HCT116 (cell line): ENCODE results near the gene NEMP2.

Source experiments
- JUND ChIP-seq: IDR thresholded peaks from 2 replicates; pipeline ENCODE4 v1.6.1; 2012
- POLR2A ChIP-seq: IDR thresholded peaks from 2 replicates; pipeline ENCODE4 v1.7.0; 2011; ENCODE audit warnings: borderline replicate concordance; ENCODE audit not compliant: insufficient read depth, insufficient read length; ENCODE audit errors: extremely low read depth
- POLR2AphosphoS5 ChIP-seq: IDR thresholded peaks from 2 replicates; pipeline ENCODE4 v1.6.1; 2011; ENCODE audit warnings: mild to moderate bottlenecking, low read depth, low read length, moderate library complexity
- RAD21 ChIP-seq: IDR thresholded peaks from 2 replicates; pipeline ENCODE4 v1.6.1; 2012; ENCODE audit warnings: low read depth, mild to moderate bottlenecking
- SP1 ChIP-seq: IDR thresholded peaks from 2 replicates; pipeline ENCODE4 v1.6.1; 2012; ENCODE audit warnings: low read depth
- TCF7L2 ChIP-seq: IDR thresholded peaks from 2 replicates; pipeline ENCODE4 v1.7.0; 2011; ENCODE audit warnings: borderline replicate concordance, inconsistent platforms; ENCODE audit not compliant: insufficient read depth, insufficient read length; ENCODE audit errors: extremely low read depth
- YY1 ChIP-seq: IDR thresholded peaks from 2 replicates; pipeline ENCODE4 v1.6.1; 2011; ENCODE audit warnings: low read length, low read depth, moderate library complexity, mild to moderate bottlenecking; ENCODE audit not compliant: insufficient replicate concordance; ENCODE audit errors: extremely low read depth
- ZBTB33 ChIP-seq: IDR thresholded peaks from 2 replicates; pipeline ENCODE4 v1.6.1; 2011; ENCODE audit warnings: mild to moderate bottlenecking, low read length, moderate library complexity; ENCODE audit not compliant: insufficient replicate concordance; ENCODE audit errors: extremely low read depth
- ZNF274 ChIP-seq: fragments of 200-500 bp; sonication (Bioruptor generic); IDR thresholded peaks from 2 replicates; pipeline ENCODE4 v1.6.1; 2014; ENCODE audit warnings: mild to moderate bottlenecking, low read depth, low read length, inconsistent platforms
- TF ChIP-seq, protein P1 (sequence below), 3 experiments: fragments of 200-600 bp in 1 of 3; sonication (generic) in 1 of 3; IDR thresholded peaks in 2 of 3; conservative IDR thresholded peaks in 1 of 3; 2 replicates each; pipeline ENCODE4 v1.5.1; 2012 to 2017; ENCODE audit warnings: low read depth in 2 of 3, low read length in 2 of 3, antibody characterized with exemption in 1 of 3, borderline replicate concordance in 1 of 3, control low read depth in 1 of 3, mild to moderate bottlenecking in 1 of 3, mixed read lengths in 1 of 3, mixed run types in 1 of 3, moderate library complexity in 1 of 3; ENCODE audit not compliant: insufficient read depth in 1 of 3

DNA sequence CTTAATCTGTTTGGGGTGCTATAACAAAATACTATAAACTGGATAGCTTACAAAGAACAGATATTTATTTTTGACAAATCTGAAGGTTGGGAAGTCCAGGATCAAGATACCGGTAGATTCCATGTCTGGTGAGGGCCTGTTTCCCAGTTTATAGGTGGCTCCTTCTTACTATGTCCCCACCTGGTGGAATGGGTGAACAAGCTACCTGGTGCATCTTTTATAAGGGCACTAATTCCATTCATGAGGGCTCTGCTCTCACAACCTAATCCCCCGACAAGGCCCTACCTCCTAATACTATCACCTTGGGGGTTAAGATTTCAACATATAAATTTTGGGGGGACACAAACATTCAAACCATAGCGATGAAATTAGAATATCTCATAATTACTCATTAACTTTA lies 15.6 kb upstream of the NEMP2 start:
- no peak for TF ChIP-seq POLR2A
- no peak for TF ChIP-seq ZBTB33
- TF ChIP-seq, protein P1, sequence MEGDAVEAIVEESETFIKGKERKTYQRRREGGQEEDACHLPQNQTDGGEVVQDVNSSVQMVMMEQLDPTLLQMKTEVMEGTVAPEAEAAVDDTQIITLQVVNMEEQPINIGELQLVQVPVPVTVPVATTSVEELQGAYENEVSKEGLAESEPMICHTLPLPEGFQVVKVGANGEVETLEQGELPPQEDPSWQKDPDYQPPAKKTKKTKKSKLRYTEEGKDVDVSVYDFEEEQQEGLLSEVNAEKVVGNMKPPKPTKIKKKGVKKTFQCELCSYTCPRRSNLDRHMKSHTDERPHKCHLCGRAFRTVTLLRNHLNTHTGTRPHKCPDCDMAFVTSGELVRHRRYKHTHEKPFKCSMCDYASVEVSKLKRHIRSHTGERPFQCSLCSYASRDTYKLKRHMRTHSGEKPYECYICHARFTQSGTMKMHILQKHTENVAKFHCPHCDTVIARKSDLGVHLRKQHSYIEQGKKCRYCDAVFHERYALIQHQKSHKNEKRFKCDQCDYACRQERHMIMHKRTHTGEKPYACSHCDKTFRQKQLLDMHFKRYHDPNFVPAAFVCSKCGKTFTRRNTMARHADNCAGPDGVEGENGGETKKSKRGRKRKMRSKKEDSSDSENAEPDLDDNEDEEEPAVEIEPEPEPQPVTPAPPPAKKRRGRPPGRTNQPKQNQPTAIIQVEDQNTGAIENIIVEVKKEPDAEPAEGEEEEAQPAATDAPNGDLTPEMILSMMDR (IDR thresholded peaks at IDR 0.05 in 2 of 3, conservative IDR thresholded peaks at IDR 0.05 in 1 of 3; ENCODE audit: borderline replicate concordance in 1 of 3, insufficient read depth in 1 of 3, low read depth in 2 of 3, low read length in 2 of 3) = no peak
- TF ChIP-seq POLR2AphosphoS5 = no peak
- TF ChIP-seq ZNF274 = no peak
- TF ChIP-seq YY1 = no peak
- no peak for TF ChIP-seq TCF7L2
- no peak for TF ChIP-seq SP1
- no peak for TF ChIP-seq JUND
- no peak for TF ChIP-seq RAD21
